GM21576 (cell line): ENCODE results near the gene DUSP2.

ENCODE experiments used
- ATAC-seq: cut with Tn5 transposase; IDR thresholded peaks from one replicate; pipeline ENCODE4 v1.9.1; 2021; ENCODE audit warnings: mild to moderate bottlenecking, moderate library complexity; ENCODE audit not compliant: unreplicated experiment

Gene DUSP2, protein sequence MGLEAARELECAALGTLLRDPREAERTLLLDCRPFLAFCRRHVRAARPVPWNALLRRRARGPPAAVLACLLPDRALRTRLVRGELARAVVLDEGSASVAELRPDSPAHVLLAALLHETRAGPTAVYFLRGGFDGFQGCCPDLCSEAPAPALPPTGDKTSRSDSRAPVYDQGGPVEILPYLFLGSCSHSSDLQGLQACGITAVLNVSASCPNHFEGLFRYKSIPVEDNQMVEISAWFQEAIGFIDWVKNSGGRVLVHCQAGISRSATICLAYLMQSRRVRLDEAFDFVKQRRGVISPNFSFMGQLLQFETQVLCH

GRCh38 chr2:96145036-96145847 lies at the start of gene DUSP2:
Gene DUSP2 (minus strand): TSS chr2:96145440. CDS start chr2:96145354, 86 bp downstream.
- peak; percentile 37 for ATAC-seq

DNA sequence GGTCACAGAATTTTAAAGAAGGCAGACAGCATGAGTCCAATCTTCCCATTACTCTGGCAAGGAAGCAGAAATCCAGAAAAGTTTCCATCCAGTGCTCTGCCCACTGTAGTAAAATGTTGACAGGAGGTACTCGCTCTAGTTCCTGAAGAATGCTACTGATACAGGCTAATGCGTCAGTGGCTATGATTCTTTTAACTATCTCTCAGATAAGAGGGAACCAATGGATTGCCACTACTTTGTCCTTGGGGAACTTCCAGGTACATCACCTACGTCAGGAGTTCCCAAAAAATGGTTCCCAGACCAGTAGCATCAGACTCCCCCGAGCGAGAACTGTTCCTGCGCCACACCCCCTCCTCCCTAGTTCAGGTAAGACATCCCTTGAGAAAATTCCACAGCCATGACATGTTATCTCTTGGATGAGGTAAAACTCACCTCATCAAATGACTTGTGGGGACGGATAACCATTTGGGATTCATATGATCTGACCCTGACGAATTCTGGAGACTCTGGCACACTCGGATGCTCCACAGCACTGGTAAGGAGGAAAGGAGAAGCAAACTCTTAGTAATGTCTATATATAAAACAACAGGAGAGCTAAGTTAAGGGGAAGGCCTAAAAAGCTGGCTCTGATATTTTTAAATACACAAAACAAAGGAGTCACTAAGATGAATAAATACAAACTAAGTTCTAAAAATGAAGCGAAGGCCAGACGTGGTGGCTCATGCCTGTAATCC lies 46.9 kb upstream of the DUSP2 start:
- no peak for ATAC-seq

DNA sequence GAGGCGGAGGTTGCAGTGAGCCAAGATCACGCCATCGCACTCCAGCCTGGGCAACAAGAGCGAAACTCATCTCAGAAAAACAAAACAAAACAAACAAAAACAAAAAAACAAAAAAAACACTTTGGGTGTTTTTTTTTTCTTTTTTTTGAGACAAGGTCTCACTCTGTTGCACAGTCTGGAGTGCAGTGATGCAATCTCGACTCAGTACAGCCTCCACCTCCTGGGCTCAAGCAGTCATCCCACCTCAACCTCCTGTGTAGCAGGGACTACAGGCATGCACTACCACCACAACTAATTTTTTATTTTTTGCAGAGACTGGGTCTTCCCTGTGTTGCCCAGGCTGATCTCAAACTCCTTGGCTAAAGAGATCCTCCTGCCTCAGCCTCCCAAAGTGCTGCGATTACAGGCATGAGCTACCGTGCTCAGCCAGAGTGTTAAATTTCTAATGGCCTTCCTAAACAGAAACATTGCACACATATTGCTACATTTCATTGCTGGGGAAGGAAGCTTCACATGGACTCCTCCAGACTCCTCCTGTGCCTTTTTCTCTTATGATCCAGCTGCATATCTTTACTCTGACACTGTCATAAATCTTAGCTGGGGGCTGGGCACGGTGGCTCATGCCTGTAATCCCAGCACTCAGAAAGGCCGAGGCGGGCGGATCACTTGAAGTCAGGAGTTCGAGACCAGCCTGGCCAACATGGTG lies 43.7 kb upstream of the DUSP2 start:
- no peak for ATAC-seq

GRCh38 chr2:96186562-96186961 lies 41.3 kb upstream of the DUSP2 start:
- ATAC-seq, result no peak

- ATAC-seq, result no peak
These were observed 40.3 kb upstream of the DUSP2 start for GRCh38 chr2:96185516-96185915.

DNA sequence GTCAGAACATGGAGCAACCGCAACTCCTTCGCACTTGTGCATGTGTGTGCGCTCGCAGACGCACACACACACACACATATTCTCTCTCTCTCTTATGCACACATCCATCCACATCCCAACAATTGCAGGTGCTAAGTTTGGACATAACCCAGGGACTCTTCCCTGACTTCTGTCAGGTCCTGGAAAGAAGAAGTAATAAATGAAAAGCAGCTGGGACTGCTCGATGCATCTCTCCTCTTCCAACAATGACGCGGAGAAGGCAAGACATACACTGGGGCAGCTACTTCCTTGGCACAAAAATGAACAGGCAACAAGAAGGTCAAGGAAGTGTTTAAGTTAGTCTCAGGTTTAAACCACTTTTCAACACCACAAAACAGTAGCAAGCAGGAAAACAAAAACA lies 39.7 kb upstream of the DUSP2 start:
- ATAC-seq, result no peak

DNA sequence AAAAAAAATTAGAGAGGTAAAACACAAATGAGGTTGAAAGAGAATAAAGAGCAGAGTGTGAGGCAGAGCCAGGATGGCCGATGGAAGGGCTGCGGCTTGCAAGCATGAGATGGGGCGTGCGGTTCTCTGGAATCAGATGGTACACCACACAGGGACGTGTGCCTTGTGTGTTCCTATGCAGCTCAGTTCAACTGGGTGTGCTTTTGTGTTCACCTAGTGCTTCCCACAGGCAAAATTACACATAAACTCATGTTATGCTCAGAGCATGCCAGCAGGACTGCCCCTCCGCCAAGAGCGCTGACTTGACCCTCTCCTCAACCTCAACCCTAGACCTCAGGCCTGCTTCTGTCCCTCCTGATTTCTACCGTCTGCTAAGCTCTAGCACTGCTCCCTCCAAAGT lies 38.9 kb upstream of the DUSP2 start:
- no peak for ATAC-seq

GRCh38 chr2:96181529-96181928 lies 36.3 kb upstream of the DUSP2 start:
- ATAC-seq, result no peak

- ATAC-seq, result no peak
These were observed 35.3 kb upstream of the DUSP2 start for GRCh38 chr2:96180521-96180920.

DNA sequence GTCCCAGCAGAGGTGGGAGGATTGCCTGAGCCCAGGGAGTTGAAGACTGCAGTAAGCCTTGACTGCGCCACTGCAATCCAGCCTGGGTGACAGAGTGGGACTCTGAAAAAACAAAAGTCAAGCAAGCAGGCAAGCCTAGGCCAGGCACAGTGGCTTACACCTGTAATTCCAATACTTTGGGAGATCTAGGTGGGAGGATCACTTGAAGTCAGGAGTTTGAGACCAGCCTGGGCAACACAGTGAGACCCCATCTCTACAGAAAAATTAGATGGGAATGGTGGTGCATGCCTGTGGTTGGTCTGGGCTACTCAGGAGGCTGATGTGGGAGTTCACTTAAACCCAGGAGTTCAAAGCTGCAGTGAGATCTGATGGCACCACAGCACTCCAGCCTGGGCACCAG lies 34.8 kb upstream of the DUSP2 start:
- ATAC-seq, result no peak

GRCh38 chr2:96176661-96177060 lies 31.4 kb upstream of the DUSP2 start:
- no peak for ATAC-seq

- no peak for ATAC-seq
These were observed 30.7 kb upstream of the DUSP2 start for GRCh38 chr2:96175951-96176350.

DNA sequence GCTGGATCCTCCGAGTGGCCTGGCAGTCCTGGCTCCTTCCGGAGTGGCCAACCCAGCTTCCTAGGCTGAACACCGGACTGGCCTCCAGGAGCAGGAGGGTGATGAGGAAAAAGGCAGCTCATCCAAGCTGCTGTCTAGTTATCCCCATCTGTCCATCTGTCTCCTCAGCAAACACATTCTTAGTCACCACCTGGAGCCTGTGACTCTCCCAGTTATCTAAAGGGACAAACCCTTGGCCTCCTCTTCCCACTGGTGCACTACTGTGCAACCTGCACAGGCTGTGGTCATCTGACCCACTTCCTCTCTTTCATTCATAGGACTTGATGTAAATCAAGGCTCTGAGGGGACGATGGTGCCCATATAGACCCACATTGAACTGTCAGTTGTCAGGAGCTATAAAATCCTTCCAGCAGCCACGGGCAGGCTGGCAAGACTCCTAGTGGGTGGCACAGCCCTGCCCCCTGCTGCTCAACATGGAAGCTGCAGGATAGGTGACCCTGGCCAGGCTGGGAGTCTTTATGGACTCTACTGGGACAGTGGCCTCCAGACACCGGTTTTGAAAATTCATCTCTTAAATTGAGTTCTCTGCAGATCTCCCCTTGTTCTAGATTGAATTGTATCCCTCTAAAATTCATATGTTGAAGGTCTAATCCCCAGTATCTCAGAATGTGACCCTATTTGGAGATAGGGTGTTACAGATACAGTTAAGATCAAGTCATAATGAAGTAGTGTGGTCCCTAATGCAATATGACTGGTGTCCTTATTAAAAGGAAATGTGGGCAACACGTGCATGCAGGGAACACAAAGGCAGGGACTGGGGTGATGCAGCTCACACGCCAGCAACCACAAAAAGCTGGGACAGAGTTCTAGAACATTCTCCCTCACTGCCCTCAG lies 29.3 kb upstream of the DUSP2 start:
- peak; percentile 89 for ATAC-seq

- ATAC-seq, result no peak
These were observed 26.6 kb upstream of the DUSP2 start for GRCh38 chr2:96171831-96172230.

DNA sequence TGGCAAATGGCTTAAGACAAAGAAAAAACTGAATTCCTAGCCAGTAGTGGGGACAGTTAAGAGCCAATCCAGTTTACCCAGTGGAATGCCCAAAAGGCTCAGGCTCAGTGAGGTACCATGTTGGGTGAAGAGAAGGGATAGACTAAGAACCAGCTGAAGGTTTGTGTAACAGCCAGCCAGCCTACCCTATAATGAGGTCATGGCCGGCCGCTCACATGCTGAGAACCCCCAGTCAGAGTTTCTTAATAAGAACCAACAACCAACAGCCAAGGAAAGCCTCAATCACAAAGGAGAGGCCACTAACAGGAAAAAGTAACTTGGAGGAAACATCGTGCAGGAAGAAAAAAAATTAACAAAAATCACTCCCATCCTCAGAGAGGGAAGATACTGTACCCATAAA lies 25.4 kb upstream of the DUSP2 start:
- no peak for ATAC-seq

- no peak for ATAC-seq
These were observed 24.7 kb upstream of the DUSP2 start for GRCh38 chr2:96169868-96170507.

GRCh38 chr2:96167407-96168013 lies 22.3 kb upstream of the DUSP2 start:
- no peak for ATAC-seq

DNA sequence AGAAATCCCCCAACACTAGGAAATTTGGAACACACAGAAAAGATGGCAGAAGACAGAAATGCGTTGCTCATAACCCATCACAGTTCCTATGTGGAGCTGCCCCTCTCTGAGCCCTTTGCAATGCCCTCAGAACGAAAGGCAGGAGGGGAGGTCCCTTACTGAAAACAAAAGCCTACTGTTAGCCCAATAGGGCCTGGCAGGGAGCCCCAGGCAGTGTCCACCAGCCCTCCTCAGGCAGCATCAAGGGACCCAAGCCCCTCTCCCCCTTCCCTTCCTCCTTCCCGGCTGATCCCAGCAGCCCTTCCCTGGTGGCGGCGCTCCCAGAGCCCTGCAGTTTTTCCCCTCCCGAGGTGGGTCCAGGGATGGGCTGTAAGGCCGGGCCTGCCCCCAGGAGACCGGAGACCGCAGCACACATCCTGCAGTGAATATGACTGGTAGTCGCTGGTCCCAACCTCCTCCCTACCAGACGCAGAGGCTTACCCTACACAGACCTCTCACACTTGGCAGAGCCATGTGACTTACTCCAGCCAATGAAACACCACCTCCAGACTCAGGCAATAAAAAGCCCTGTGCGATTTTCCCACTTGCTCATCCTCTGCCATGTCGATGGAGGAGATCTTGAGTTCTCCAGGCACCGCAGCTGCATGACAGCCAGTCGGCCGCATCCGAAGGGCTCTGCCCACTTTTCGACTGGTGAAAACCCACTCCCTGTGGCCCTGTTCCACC lies 19.4 kb upstream of the DUSP2 start:
- ATAC-seq, result peak; percentile 66
